PC-3 (cell line): ENCODE results near the gene KCNH8. TPM values are rescaled to one million over a fixed set of nuclear protein-coding genes. Genes with fewer than 3 reads are reported as not detected.

ENCODE experiments used
- ATAC-seq: fragments of 200-7000 bp; cut with Tn5 transposase; 2 replicates; pipeline ENCODE4 v1.9.1; 2020; ENCODE audit warnings: mild to moderate bottlenecking, moderate library complexity
- BruUV-seq: library from RNA; stranded (reverse); fragments of 400-500 nt; replicated peaks from 2 replicates; lab custom pipeline; 2021; lab: Mats Ljungman, UMichigan
- CTCF ChIA-PET: fragments of 300-600 bp; sonication (Branson Sonifier 250); formaldehyde crosslinking; loops from one replicate; lab custom pipeline; 2022; ENCODE audit warnings: antibody characterized with exemption; lab: Charles Lee
- POLR2A ChIA-PET: fragments of 300-600 bp; sonication (Branson Sonifier 250); formaldehyde crosslinking; loops from one replicate; lab custom pipeline; 2022; ENCODE audit warnings: antibody characterized with exemption; ENCODE audit not compliant: unreplicated experiment; lab: Charles Lee
- DNase-seq: peaks from one replicate; pipeline ENCODE4 v3.0.0-alpha.2; 2015
- H2AFZ ChIP-seq: fragments of 300-600 bp; sonication (generic); 2 replicates; pipeline ENCODE4 v1.6.0; 2016; ENCODE audit warnings: antibody characterized with exemption, low read length
- H3F3A ChIP-seq: fragments of 300-600 bp; sonication (generic); one replicate; pipeline ENCODE4 v1.6.0; 2017; ENCODE audit warnings: antibody characterized with exemption, low read length, control low read depth, mild to moderate bottlenecking; ENCODE audit not compliant: unreplicated experiment
- H3K27ac ChIP-seq: fragments of 300-600 bp; sonication (generic); 2 replicates; pipeline ENCODE4 v1.5.1; 2016; ENCODE audit warnings: mild to moderate bottlenecking, low read length
- H3K27me3 ChIP-seq: fragments of 300-600 bp; sonication (generic); 2 replicates; pipeline ENCODE4 v1.6.1; 2016; ENCODE audit warnings: low read length, mixed read lengths
- H3K36me3 ChIP-seq: fragments of 300-600 bp; sonication (generic); 2 replicates; pipeline ENCODE4 v1.6.1; 2016; ENCODE audit warnings: low read depth, mixed run types, low read length, mixed read lengths
- H3K4me1 ChIP-seq: fragments of 300-600 bp; sonication (generic); 2 replicates; pipeline ENCODE4 v1.5.1; 2016; ENCODE audit warnings: low read length; ENCODE audit not compliant: insufficient read depth
- H3K4me2 ChIP-seq: fragments of 300-600 bp; sonication (generic); 2 replicates; pipeline ENCODE4 v1.6.0; 2016; ENCODE audit warnings: low read length
- H3K4me3 ChIP-seq: fragments of 300-600 bp; sonication (generic); 2 replicates; pipeline ENCODE4 v1.5.1; 2016; ENCODE audit warnings: mild to moderate bottlenecking, low read length, mixed read lengths
- H3K79me2 ChIP-seq: fragments of 300-600 bp; sonication (generic); 2 replicates; pipeline ENCODE4 v1.6.1; 2017; ENCODE audit warnings: low read length, mixed read lengths
- H3K9ac ChIP-seq: fragments of 300-600 bp; sonication (generic); 2 replicates; pipeline ENCODE4 v1.6.0; 2016; ENCODE audit warnings: mild to moderate bottlenecking, low read length
- H3K9me2 ChIP-seq: fragments of 300-600 bp; sonication (generic); replicated peaks from 2 replicates; pipeline ENCODE4 v1.6.1; 2016; ENCODE audit warnings: mixed run types, low read length, mixed read lengths
- H3K9me3 ChIP-seq: fragments of 300-600 bp; sonication (generic); 2 replicates; pipeline ENCODE4 v1.6.1; 2016; ENCODE audit warnings: low read length, mixed read lengths
- H4K20me1 ChIP-seq: fragments of 300-600 bp; sonication (generic); 2 replicates; pipeline ENCODE4 v1.6.1; 2016; ENCODE audit warnings: low read length, mixed read lengths
- EZH2 ChIP-seq: fragments of 300-600 bp; sonication (generic); IDR thresholded peaks from one replicate; pipeline ENCODE4 v1.6.1; 2017; ENCODE audit warnings: antibody characterized with exemption, mild to moderate bottlenecking, low read length; ENCODE audit not compliant: unreplicated experiment
- EZH2phosphoT487 ChIP-seq: fragments of 300-600 bp; sonication (generic); IDR thresholded peaks from 2 replicates; pipeline ENCODE4 v1.6.1; 2018; ENCODE audit warnings: mild to moderate bottlenecking, antibody characterized with exemption, low read length, borderline replicate concordance
- intact Hi-C: fragments of 100-400 bp; cut with micrococcal nuclease; formaldehyde crosslinking; loops from 2 replicates; pipeline ENCODE4 v1.9.0; 2023
- total RNA-seq: library from RNA; depleted of rRNA; stranded (reverse); fragments of >200 nt; gene quantifications from 2 replicates; pipeline ENCODE4 v1.2.3, GENCODE V29; 2014
- TF ChIP-seq, protein P1 (sequence below): fragments of 300-600 bp; sonication (generic); conservative IDR thresholded peaks from 2 replicates; pipeline ENCODE4 v1.5.1; 2017; ENCODE audit warnings: antibody characterized with exemption, low read depth, mild to moderate bottlenecking, low read length

KCNH8 gene
- total RNA-seq, 1 experiment from 2014 or later = not detected

DNA sequence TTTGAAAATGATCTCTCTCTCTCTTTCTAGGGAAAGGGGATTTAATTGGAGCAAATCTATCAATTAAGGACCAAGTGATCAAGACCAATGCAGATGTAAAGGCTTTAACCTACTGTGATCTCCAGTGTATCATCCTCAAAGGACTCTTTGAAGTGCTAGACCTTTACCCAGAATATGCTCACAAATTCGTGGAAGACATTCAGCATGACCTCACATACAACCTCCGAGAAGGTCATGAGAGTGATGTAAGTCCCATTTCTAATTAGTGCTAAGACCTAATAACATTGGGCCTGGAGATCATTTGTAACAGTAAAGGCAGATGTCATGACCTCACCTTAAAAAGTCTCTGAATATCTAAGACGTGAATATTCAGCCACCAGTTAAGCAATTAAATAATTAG lies 308.4 kb downstream of the KCNH8 start:
- ChIA-PET CTCF (no interaction called here), POLR2A (no interaction called here)
- no peak for ATAC-seq
- no peaks in the 10 kb centered on the region for H3K9me3 ChIP-seq
- TF ChIP-seq EZH2 (no peak), EZH2phosphoT487 (no peak)
- TF ChIP-seq, protein P1, sequence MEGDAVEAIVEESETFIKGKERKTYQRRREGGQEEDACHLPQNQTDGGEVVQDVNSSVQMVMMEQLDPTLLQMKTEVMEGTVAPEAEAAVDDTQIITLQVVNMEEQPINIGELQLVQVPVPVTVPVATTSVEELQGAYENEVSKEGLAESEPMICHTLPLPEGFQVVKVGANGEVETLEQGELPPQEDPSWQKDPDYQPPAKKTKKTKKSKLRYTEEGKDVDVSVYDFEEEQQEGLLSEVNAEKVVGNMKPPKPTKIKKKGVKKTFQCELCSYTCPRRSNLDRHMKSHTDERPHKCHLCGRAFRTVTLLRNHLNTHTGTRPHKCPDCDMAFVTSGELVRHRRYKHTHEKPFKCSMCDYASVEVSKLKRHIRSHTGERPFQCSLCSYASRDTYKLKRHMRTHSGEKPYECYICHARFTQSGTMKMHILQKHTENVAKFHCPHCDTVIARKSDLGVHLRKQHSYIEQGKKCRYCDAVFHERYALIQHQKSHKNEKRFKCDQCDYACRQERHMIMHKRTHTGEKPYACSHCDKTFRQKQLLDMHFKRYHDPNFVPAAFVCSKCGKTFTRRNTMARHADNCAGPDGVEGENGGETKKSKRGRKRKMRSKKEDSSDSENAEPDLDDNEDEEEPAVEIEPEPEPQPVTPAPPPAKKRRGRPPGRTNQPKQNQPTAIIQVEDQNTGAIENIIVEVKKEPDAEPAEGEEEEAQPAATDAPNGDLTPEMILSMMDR = no peak
- H2AFZ ChIP-seq = no peak overlapping the region
- no peaks in the 10 kb centered on the region for H3K79me2 ChIP-seq
- H3K27ac ChIP-seq = no peak overlapping the region
- no peak overlapping the region for H3K4me3 ChIP-seq
- no peaks in the 10 kb centered on the region for H3K9me2 ChIP-seq
- H3K36me3 ChIP-seq = no peaks in the 10 kb centered on the region
- no TSS peak for BruUV-seq
- no peak for DNase-seq
- intact Hi-C loops = no loop called here
- no peaks in the 10 kb centered on the region for H3K27me3 ChIP-seq
- H3K4me2 ChIP-seq = no peak overlapping the region
- no peaks in the 10 kb centered on the region for H3F3A ChIP-seq
- H3K9ac ChIP-seq = no peak overlapping the region
- H3K4me1 ChIP-seq = no peaks in the 10 kb centered on the region
- no peaks in the 10 kb centered on the region for H4K20me1 ChIP-seq

DNA sequence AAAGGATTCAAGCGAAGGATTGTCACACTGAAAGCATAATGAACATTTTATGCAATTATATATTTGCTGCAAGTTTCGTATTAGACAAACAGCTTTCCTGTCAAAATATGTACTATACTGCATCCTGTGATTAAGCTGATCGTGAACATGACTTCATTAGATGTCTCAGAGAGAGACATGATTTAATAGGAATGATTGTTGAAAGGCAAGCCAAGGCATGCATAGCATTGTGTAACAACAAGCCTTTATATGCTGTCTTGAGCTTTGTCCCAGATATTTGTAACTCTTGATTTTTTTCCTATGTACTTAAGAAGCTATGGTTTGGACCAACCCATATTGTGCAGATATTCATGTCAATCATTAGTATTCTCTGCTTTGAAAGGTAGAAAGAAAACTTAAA lies 309.1 kb downstream of the KCNH8 start:
- CTCF ChIA-PET = no interaction called here
- Histone ChIP-seq H3K36me3 (no peaks in the 10 kb centered on the region), H4K20me1 (no peaks in the 10 kb centered on the region), H3K27me3 (no peaks in the 10 kb centered on the region), H3F3A (no peaks in the 10 kb centered on the region), H2AFZ (no peak overlapping the region), H3K4me1 (no peaks in the 10 kb centered on the region), H3K9me2 (no peaks in the 10 kb centered on the region), H3K4me3 (no peak overlapping the region), H3K4me2 (no peak overlapping the region), H3K27ac (no peak overlapping the region), H3K9ac (no peak overlapping the region), H3K9me3 (no peaks in the 10 kb centered on the region), H3K79me2 (no peaks in the 10 kb centered on the region)
- intact Hi-C loops = no loop called here
- no TSS peak for BruUV-seq
- POLR2A ChIA-PET = no interaction called here
- TF ChIP-seq EZH2 (no peak), EZH2phosphoT487 (no peak)
- TF ChIP-seq, protein P1 = no peak
- ATAC-seq (no peak), DNase-seq (no peak)

DNA sequence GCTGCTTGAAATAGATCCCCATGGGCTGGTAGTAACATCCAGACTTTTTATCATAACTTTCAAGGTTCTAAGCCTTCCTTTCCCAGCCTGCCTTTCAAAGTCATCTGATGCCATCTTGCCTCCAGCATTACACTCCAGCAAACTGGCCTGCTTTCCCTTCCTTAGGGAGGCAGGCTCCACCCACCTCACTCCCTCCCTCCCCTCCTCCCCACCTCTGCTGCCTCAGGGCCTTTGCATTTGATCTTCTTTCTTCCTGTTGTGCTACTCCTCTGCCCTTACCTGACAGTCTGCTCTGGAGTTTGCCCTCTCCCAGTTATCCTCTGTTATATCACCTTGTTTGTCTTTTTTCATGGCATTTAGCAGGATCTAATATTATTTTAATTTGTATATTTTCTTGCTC lies 319.5 kb downstream of the KCNH8 start:
- H3K27me3 ChIP-seq = no peaks in the 10 kb centered on the region
- ATAC-seq = no peak
- no peaks in the 10 kb centered on the region for H3F3A ChIP-seq
- no peaks in the 10 kb centered on the region for H3K36me3 ChIP-seq
- no TSS peak for BruUV-seq
- no peaks in the 10 kb centered on the region; the same call in 1 of the 2 replicates for H3K9me3 ChIP-seq
- intact Hi-C loops = no loop called here
- H3K4me1 ChIP-seq = no peaks in the 10 kb centered on the region
- no peak overlapping the region for H3K27ac ChIP-seq
- no peak overlapping the region for H3K4me2 ChIP-seq
- CTCF ChIA-PET = no interaction called here
- H3K79me2 ChIP-seq = no peaks in the 10 kb centered on the region
- no peaks in the 10 kb centered on the region for H4K20me1 ChIP-seq
- no peak overlapping the region for H2AFZ ChIP-seq
- no peak overlapping the region for H3K9ac ChIP-seq
- TF ChIP-seq EZH2 = no peak
- no peak for DNase-seq
- POLR2A ChIA-PET = no interaction called here
- H3K4me3 ChIP-seq = no peak overlapping the region
- no peaks in the 10 kb centered on the region for H3K9me2 ChIP-seq
